SU-DHL-6 (cell line): Measurements from ENCODE around the gene CPSF2.

ENCODE experiments used
- H2AFZ ChIP-seq: fragments of 200-600 bp; sonication (generic); 2 replicates; pipeline ENCODE4 v1.6.1; 2014; ENCODE audit warnings: low read depth, mild to moderate bottlenecking, moderate library complexity, mixed read lengths, antibody characterized with exemption, low read length; ENCODE audit not compliant: severe bottlenecking
- H3F3A ChIP-seq: fragments of 200-600 bp; shearing (Covaris generic); 2 replicates; pipeline ENCODE4 v1.6.0; 2016; ENCODE audit warnings: antibody characterized with exemption, mild to moderate bottlenecking; ENCODE audit not compliant: insufficient read depth
- H3K27ac ChIP-seq: fragments of 200-600 bp; sonication (generic); 2 replicates; pipeline ENCODE4 v1.5.1; 2016; ENCODE audit warnings: low read depth, mild to moderate bottlenecking, low read length, moderate library complexity, mixed read lengths
- H3K27me3 ChIP-seq: fragments of 200-600 bp; sonication (generic), shearing (Covaris generic); 2 replicates; pipeline ENCODE4 v1.6.0; 2014; ENCODE audit warnings: mild to moderate bottlenecking, low read length
- H3K36me3 ChIP-seq: fragments of 200-600 bp; sonication (generic); 2 replicates; pipeline ENCODE4 v1.6.1; 2014; ENCODE audit warnings: mild to moderate bottlenecking, low read length, mixed read lengths
- H3K4me2 ChIP-seq: fragments of 300-600, 200-600 bp; shearing (Covaris generic), sonication (generic); 2 replicates; pipeline ENCODE4 v1.6.0; 2014; ENCODE audit warnings: low read length, low read depth, mild to moderate bottlenecking; ENCODE audit not compliant: poor library complexity, severe bottlenecking
- H3K4me3 ChIP-seq: fragments of 200-600 bp; sonication (generic); 2 replicates; pipeline ENCODE4 v1.5.1; 2014; ENCODE audit warnings: antibody characterized with exemption, low read length, mild to moderate bottlenecking, mixed read lengths; ENCODE audit not compliant: insufficient read depth, poor library complexity, severe bottlenecking
- H3K79me2 ChIP-seq: fragments of 200-600 bp; sonication (generic); 2 replicates; pipeline ENCODE4 v1.6.1; 2014; ENCODE audit warnings: mild to moderate bottlenecking, low read length, moderate library complexity; ENCODE audit not compliant: insufficient read depth
- H3K9ac ChIP-seq: fragments of 200-600 bp; sonication (generic); 2 replicates; pipeline ENCODE4 v1.7.0; 2014; ENCODE audit warnings: mild to moderate bottlenecking, low read length
- H3K9me2 ChIP-seq: fragments of 200-600 bp; sonication (generic); replicated peaks from 2 replicates; pipeline ENCODE4 v1.6.1; 2014; ENCODE audit warnings: low read length; ENCODE audit not compliant: insufficient read depth
- H3K9me3 ChIP-seq: fragments of 200-600 bp; sonication (generic); 2 replicates; pipeline ENCODE4 v1.6.1; 2014; ENCODE audit warnings: low read length, mixed read lengths; ENCODE audit not compliant: insufficient read depth
- H4K20me1 ChIP-seq: fragments of 200-600 bp; sonication (generic); 2 replicates; pipeline ENCODE4 v1.6.1; 2014; ENCODE audit warnings: low read depth, mild to moderate bottlenecking, antibody characterized with exemption, low read length, moderate library complexity, mixed read lengths
- EZH2phosphoT487 ChIP-seq: fragments of 200-600 bp; sonication (generic), shearing (Covaris generic); conservative IDR thresholded peaks from 2 replicates; pipeline ENCODE4 v1.6.1; 2018; ENCODE audit warnings: mild to moderate bottlenecking, antibody characterized with exemption, low read length, moderate library complexity, mixed read lengths
- TF ChIP-seq, protein P1 (sequence below): fragments of 200-600 bp; sonication (generic); IDR thresholded peaks from one replicate; pipeline ENCODE4 v1.5.1; 2017; ENCODE audit warnings: antibody characterized with exemption, mild to moderate bottlenecking, low read length, moderate library complexity; ENCODE audit not compliant: insufficient read depth, poor library complexity, severe bottlenecking

CPSF2 gene

DNA sequence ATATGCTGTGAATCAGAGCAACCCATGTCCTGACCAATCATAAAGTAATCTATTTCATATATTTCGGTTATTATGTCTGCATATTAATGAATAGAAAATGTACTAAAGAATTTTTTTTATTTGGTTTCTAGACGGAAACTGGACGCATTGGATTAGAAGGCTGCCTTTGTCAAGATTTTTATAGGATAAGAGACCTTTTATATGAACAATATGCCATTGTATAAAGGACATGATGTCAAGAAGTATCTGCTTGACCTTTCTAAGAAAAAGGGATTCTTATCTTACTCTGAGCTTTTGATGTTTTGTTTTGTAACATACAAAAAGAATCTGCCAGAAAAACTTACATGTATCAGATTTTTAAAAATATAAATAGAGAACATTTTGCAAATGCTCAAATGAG, 39.8 kb downstream of the CPSF2 start:
- Histone ChIP-seq H3K4me3 (no peak overlapping the region), H3K27ac (no peak overlapping the region), H2AFZ (no peak overlapping the region), H3K4me2 (no peak overlapping the region), H3K9me3 (no peaks in the 10 kb centered on the region), H3F3A (peaks cover 7% of the 10 kb centered on the region; the same call in 1 of the 2 replicates), H4K20me1 (no peaks in the 10 kb centered on the region), H3K9ac (no peak overlapping the region), H3K27me3 (no peaks in the 10 kb centered on the region), H3K9me2 (no peaks in the 10 kb centered on the region), H3K79me2 (no peaks in the 10 kb centered on the region), H3K36me3 (peaks cover 75% of the 10 kb centered on the region)
- TF ChIP-seq, protein P1, sequence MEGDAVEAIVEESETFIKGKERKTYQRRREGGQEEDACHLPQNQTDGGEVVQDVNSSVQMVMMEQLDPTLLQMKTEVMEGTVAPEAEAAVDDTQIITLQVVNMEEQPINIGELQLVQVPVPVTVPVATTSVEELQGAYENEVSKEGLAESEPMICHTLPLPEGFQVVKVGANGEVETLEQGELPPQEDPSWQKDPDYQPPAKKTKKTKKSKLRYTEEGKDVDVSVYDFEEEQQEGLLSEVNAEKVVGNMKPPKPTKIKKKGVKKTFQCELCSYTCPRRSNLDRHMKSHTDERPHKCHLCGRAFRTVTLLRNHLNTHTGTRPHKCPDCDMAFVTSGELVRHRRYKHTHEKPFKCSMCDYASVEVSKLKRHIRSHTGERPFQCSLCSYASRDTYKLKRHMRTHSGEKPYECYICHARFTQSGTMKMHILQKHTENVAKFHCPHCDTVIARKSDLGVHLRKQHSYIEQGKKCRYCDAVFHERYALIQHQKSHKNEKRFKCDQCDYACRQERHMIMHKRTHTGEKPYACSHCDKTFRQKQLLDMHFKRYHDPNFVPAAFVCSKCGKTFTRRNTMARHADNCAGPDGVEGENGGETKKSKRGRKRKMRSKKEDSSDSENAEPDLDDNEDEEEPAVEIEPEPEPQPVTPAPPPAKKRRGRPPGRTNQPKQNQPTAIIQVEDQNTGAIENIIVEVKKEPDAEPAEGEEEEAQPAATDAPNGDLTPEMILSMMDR: no peak
- TF ChIP-seq EZH2phosphoT487: no peak

DNA sequence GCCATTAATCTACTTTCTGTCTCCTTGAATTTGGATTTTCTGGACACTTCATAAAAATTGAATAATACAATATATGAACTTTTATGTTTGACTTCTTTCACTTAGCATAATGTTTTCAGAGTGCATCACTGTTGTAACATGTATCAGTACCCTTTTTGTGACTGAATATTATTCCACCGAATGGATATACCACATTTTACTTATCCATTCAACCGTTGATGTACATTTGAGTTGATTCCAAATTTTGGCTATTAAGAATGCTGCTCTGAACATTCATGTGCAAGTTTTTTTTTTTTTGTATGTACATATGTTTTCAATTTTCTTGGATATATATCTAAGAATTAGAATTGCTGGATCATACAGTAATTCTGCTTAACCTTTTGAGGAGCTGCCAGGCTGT, 43.2 kb downstream of the CPSF2 start:
- no peak overlapping the region for H2AFZ ChIP-seq
- no peak overlapping the region for H3K9ac ChIP-seq
- peaks cover 50% of the 10 kb centered on the region for H3K36me3 ChIP-seq
- no peaks in the 10 kb centered on the region for H3K9me3 ChIP-seq
- no peak for TF ChIP-seq EZH2phosphoT487
- TF ChIP-seq, protein P1: no peak
- H3K4me2 ChIP-seq: no peak overlapping the region
- H3F3A ChIP-seq: peaks cover 7% of the 10 kb centered on the region; the same call in 1 of the 2 replicates
- H3K4me3 ChIP-seq: no peak overlapping the region
- H3K27ac ChIP-seq: no peak overlapping the region
- no peaks in the 10 kb centered on the region for H3K79me2 ChIP-seq
- no peaks in the 10 kb centered on the region for H3K9me2 ChIP-seq
- no peaks in the 10 kb centered on the region for H4K20me1 ChIP-seq
- H3K27me3 ChIP-seq: no peaks in the 10 kb centered on the region

DNA sequence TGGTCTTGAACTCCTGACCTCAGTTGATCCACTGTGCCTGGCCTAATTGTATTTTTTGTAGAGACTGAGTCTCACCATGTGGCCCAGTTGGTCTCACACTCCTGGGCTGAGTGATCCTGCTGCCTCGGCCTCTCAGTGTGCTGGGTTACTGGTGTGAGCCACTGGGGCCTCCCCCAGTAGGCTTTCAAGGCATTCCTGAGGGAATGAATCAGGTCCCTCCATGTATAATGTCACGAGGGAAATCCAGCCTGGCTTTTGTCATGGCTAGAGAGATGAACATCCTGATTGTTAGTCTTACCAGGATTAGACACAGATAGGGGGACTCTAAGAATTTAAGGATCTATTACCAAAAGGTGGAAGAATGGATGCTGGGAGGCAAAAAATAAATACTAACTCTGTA, 51.9 kb downstream of the CPSF2 start:
- H3K27ac ChIP-seq: no peak overlapping the region
- no peak overlapping the region for H3K4me3 ChIP-seq
- no peak for TF ChIP-seq EZH2phosphoT487
- TF ChIP-seq, protein P1: no peak
- no peaks in the 10 kb centered on the region for H4K20me1 ChIP-seq
- no peaks in the 10 kb centered on the region; the same call in 1 of the 2 replicates for H3K36me3 ChIP-seq
- H3K4me2 ChIP-seq: no peak overlapping the region
- H2AFZ ChIP-seq: no peak overlapping the region
- no peaks in the 10 kb centered on the region for H3K9me3 ChIP-seq
- no peaks in the 10 kb centered on the region for H3K9me2 ChIP-seq
- H3F3A ChIP-seq: no peaks in the 10 kb centered on the region; the same call in 1 of the 2 replicates
- no peaks in the 10 kb centered on the region for H3K27me3 ChIP-seq
- H3K79me2 ChIP-seq: no peaks in the 10 kb centered on the region
- no peak overlapping the region for H3K9ac ChIP-seq
